HEK293 (cell line): ENCODE data around the gene LAMA5.
A peak's percentile ranks its signal among the peaks of the same experiment; 100 is the strongest.

Source experiments
- CTCF ChIA-PET: fragments of 350-600 bp; formaldehyde crosslinking; extraction: SDS; loops from one replicate; lab custom pipeline; 2021; ENCODE audit warnings: antibody characterized with exemption; lab: Yijun Ruan, JAX
- POLR2A ChIA-PET: fragments of 300-600 bp; formaldehyde crosslinking; extraction: SDS; loops from one replicate; lab custom pipeline; 2020; ENCODE audit warnings: antibody characterized with exemption, inconsistent platforms; lab: Yijun Ruan, JAX
- H3K27ac ChIP-seq: fragments of 200-500 bp; sonication (Bioruptor generic); 2 replicates; pipeline ENCODE4 v1.5.1; 2014; ENCODE audit warnings: low read depth, low read length, control low read depth, inconsistent platforms; ENCODE audit errors: extremely low read depth
- H3K36me3 ChIP-seq, 2 experiments: fragments of 200-500 bp in 1 of 2; sonication (Bioruptor generic) in 1 of 2; 1 replicate in 1 of 2; 2 replicates in 1 of 2; pipeline ENCODE4 v1.5.1; 2014 to 2017; ENCODE audit warnings: inconsistent platforms in 2 of 2, low read length in 2 of 2; ENCODE audit not compliant: control insufficient read depth in 2 of 2, insufficient read depth in 1 of 2
- H3K4me1 ChIP-seq: fragments of 200-500 bp; sonication (Bioruptor generic); 2 replicates; pipeline ENCODE4 v1.5.1; 2014; ENCODE audit warnings: mild to moderate bottlenecking, low read length, inconsistent platforms; ENCODE audit not compliant: control insufficient read depth, insufficient read depth
- H3K4me3 ChIP-seq: 2 replicates; pipeline ENCODE4 v1.5.1; 2011; ENCODE audit warnings: low read depth, mild to moderate bottlenecking, control low read depth, low read length, moderate library complexity
- H3K9me3 ChIP-seq: fragments of 200-500 bp; sonication (Bioruptor generic); 2 replicates; pipeline ENCODE4 v1.5.1; 2014; ENCODE audit warnings: low read depth, low read length, inconsistent platforms; ENCODE audit not compliant: control insufficient read depth, insufficient read depth
- EGR2 ChIP-seq: fragments of 450-650 bp; formaldehyde crosslinking; IDR thresholded peaks from 2 replicates; pipeline ENCODE4 v1.5.1; 2016; ENCODE audit warnings: low read depth, missing biosample characterization, missing genetic modification characterization
- GLIS1 ChIP-seq: fragments of 450-650 bp; formaldehyde crosslinking; IDR thresholded peaks from 2 replicates; pipeline ENCODE4 v1.5.1; 2016; ENCODE audit warnings: missing biosample characterization, missing genetic modification characterization
- GLIS2 ChIP-seq: fragments of 450-650 bp; formaldehyde crosslinking; IDR thresholded peaks from 2 replicates; pipeline ENCODE4 v1.5.1; 2016; ENCODE audit warnings: missing biosample characterization, missing genetic modification characterization
- IKZF3 ChIP-seq: fragments of 450-650 bp; IDR thresholded peaks from 2 replicates; pipeline ENCODE4 v1.5.0; 2018; ENCODE audit warnings: missing biosample characterization, mild to moderate bottlenecking, missing genetic modification characterization, moderate library complexity
- KLF1 ChIP-seq: fragments of 450-650 bp; formaldehyde crosslinking; IDR thresholded peaks from 2 replicates; pipeline ENCODE4 v1.5.1; 2016; ENCODE audit warnings: missing biosample characterization, missing genetic modification characterization
- OSR2 ChIP-seq: fragments of 450-650 bp; formaldehyde crosslinking; IDR thresholded peaks from 2 replicates; pipeline ENCODE4 v1.5.1; 2016; ENCODE audit warnings: missing biosample characterization, missing genetic modification characterization
- YY2 ChIP-seq: fragments of 450-650 bp; formaldehyde crosslinking; IDR thresholded peaks from 2 replicates; pipeline ENCODE4 v1.5.1; 2016; ENCODE audit warnings: missing biosample characterization, missing genetic modification characterization
- ZBTB20 ChIP-seq: fragments of 450-650 bp; formaldehyde crosslinking; IDR thresholded peaks from 2 replicates; pipeline ENCODE4 v1.5.1; 2016; ENCODE audit warnings: missing biosample characterization, missing genetic modification characterization
- ZBTB48 ChIP-seq: fragments of 450-650 bp; formaldehyde crosslinking; IDR thresholded peaks from 2 replicates; pipeline ENCODE4 v1.5.1; 2016; ENCODE audit warnings: missing biosample characterization, missing genetic modification characterization
- ZBTB7A ChIP-seq: fragments of 450-650 bp; formaldehyde crosslinking; IDR thresholded peaks from 2 replicates; pipeline ENCODE4 v1.5.1; 2016; ENCODE audit warnings: low read depth, missing biosample characterization, missing genetic modification characterization
- ZBTB8A ChIP-seq: fragments of 450-650 bp; formaldehyde crosslinking; IDR thresholded peaks from 2 replicates; pipeline ENCODE4 v1.5.1; 2016; ENCODE audit warnings: missing biosample characterization, missing genetic modification characterization
- ZFHX2 ChIP-seq: fragments of 450-650 bp; formaldehyde crosslinking; conservative IDR thresholded peaks from 2 replicates; pipeline ENCODE4 v1.5.1; 2016; ENCODE audit warnings: missing biosample characterization, missing genetic modification characterization
- ZFP41 ChIP-seq: fragments of 450-650 bp; formaldehyde crosslinking; IDR thresholded peaks from 2 replicates; pipeline ENCODE4 v1.5.1; 2016; ENCODE audit warnings: missing biosample characterization, missing genetic modification characterization, borderline replicate concordance
- ZIC2 ChIP-seq: fragments of 450-650 bp; formaldehyde crosslinking; IDR thresholded peaks from 2 replicates; pipeline ENCODE4 v1.5.1; 2016; ENCODE audit warnings: missing biosample characterization, missing genetic modification characterization
- ZNF10 ChIP-seq: fragments of 450-650 bp; formaldehyde crosslinking; IDR thresholded peaks from 2 replicates; pipeline ENCODE4 v1.5.1; 2017; ENCODE audit warnings: missing biosample characterization, missing genetic modification characterization
- ZNF214 ChIP-seq: fragments of 450-650 bp; formaldehyde crosslinking; IDR thresholded peaks from 2 replicates; pipeline ENCODE4 v1.5.1; 2017; ENCODE audit warnings: missing biosample characterization, mild to moderate bottlenecking, missing genetic modification characterization, borderline replicate concordance
- ZNF341 ChIP-seq: fragments of 450-650 bp; formaldehyde crosslinking; IDR thresholded peaks from 2 replicates; pipeline ENCODE4; 2016; ENCODE audit warnings: low read depth, missing biosample characterization, missing genetic modification characterization
- ZNF366 ChIP-seq: fragments of 450-650 bp; formaldehyde crosslinking; conservative IDR thresholded peaks from 2 replicates; pipeline ENCODE4 v1.5.1; 2016; ENCODE audit warnings: missing biosample characterization, missing genetic modification characterization
- ZNF391 ChIP-seq: fragments of 450-650 bp; formaldehyde crosslinking; IDR thresholded peaks from 2 replicates; pipeline ENCODE4 v1.5.1; 2016; ENCODE audit warnings: low read depth, missing biosample characterization, missing genetic modification characterization, borderline replicate concordance
- ZNF394 ChIP-seq: fragments of 450-650 bp; formaldehyde crosslinking; IDR thresholded peaks from 2 replicates; pipeline ENCODE4 v1.5.1; 2016; ENCODE audit warnings: missing biosample characterization, missing genetic modification characterization, mild to moderate bottlenecking, moderate library complexity, borderline replicate concordance
- ZNF423 ChIP-seq: fragments of 450-650 bp; formaldehyde crosslinking; IDR thresholded peaks from 2 replicates; pipeline ENCODE4 v1.5.1; 2016; ENCODE audit warnings: missing biosample characterization, missing genetic modification characterization
- ZNF521 ChIP-seq: fragments of 450-650 bp; formaldehyde crosslinking; IDR thresholded peaks from 2 replicates; pipeline ENCODE4 v1.5.1; 2017; ENCODE audit warnings: missing biosample characterization, mild to moderate bottlenecking, missing genetic modification characterization
- ZNF544 ChIP-seq: fragments of 450-650 bp; formaldehyde crosslinking; IDR thresholded peaks from 2 replicates; pipeline ENCODE4 v1.5.0; 2017; ENCODE audit warnings: missing biosample characterization, missing genetic modification characterization
- ZNF561 ChIP-seq: fragments of 450-650 bp; IDR thresholded peaks from 2 replicates; pipeline ENCODE4 v1.5.1; 2018; ENCODE audit warnings: missing biosample characterization, missing genetic modification characterization, borderline replicate concordance
- ZNF571 ChIP-seq: fragments of 450-650 bp; formaldehyde crosslinking; IDR thresholded peaks from 2 replicates; pipeline ENCODE4 v1.5.0; 2017; ENCODE audit warnings: missing biosample characterization, missing genetic modification characterization
- ZNF600 ChIP-seq: fragments of 450-650 bp; formaldehyde crosslinking; IDR thresholded peaks from 2 replicates; pipeline ENCODE4 v1.5.1; 2016; ENCODE audit warnings: missing biosample characterization, missing genetic modification characterization
- ZNF670 ChIP-seq: fragments of 450-650 bp; formaldehyde crosslinking; IDR thresholded peaks from 2 replicates; pipeline ENCODE4 v1.5.1; 2016; ENCODE audit warnings: missing biosample characterization, missing genetic modification characterization, low read depth
- ZNF707 ChIP-seq: fragments of 450-650 bp; formaldehyde crosslinking; IDR thresholded peaks from 2 replicates; pipeline ENCODE4 v1.5.1; 2016; ENCODE audit warnings: missing biosample characterization, missing genetic modification characterization
- ZNF76 ChIP-seq: fragments of 450-650 bp; formaldehyde crosslinking; IDR thresholded peaks from 2 replicates; pipeline ENCODE4; 2016; ENCODE audit warnings: low read depth, missing biosample characterization, missing genetic modification characterization, borderline replicate concordance
- TF ChIP-seq, protein P1 (sequence below): fragments of 450-650 bp; formaldehyde crosslinking; IDR thresholded peaks from 2 replicates; pipeline ENCODE4 v1.5.1; 2017; ENCODE audit warnings: missing biosample characterization, missing genetic modification characterization
- TF ChIP-seq, protein P2 (sequence below): fragments of 450-650 bp; formaldehyde crosslinking; IDR thresholded peaks from 2 replicates; pipeline ENCODE4 v1.5.1; 2016; ENCODE audit warnings: missing biosample characterization, missing genetic modification characterization
- TF ChIP-seq, protein P3 (sequence below): fragments of 450-650 bp; formaldehyde crosslinking; IDR thresholded peaks from 2 replicates; pipeline ENCODE4 v1.5.1; 2016; ENCODE audit warnings: missing biosample characterization, missing genetic modification characterization
- TF ChIP-seq, protein P4 (sequence below): fragments of 450-650 bp; formaldehyde crosslinking; IDR thresholded peaks from 2 replicates; pipeline ENCODE4 v1.5.1; 2016; ENCODE audit warnings: missing biosample characterization, missing genetic modification characterization

LAMA5 gene

DNA sequence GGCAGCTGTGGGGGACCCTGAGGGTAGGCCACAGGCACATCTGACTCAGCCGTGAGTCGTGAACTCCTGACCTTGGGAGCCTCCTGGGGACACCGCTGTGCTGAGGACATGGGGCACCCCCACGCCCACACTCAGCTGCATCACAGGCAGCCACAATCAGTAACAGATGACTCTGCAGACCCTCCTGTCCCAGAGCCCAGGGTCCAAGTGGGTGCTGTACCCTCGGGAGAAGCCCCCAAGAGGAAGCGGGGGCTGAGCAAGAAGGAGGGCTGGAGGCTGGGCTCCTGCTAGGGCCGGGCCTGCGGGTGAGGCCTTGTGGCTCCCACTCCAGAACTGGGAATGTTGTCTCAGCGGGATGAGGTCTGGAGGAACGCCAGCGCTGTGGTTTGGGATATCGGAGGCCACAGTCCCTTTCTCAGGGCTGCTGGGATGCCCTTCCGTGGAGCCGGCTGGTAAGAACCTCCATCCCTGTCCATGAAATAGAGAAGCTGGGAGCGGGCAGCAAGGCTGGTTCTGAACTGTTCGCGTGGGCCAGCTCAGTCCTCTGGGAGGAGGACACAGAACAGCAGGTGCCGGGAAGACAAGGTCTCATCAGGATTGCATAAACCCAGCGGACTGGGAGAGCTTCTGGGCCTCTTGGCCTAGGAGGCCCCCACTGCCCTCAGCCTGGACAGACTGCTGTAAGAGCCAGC, 3.1 kb upstream of the LAMA5 start:
- ChIA-PET POLR2A (interaction anchor here (3.6 kb wide), 1 partner anchor 12 kb away, joined by 14 read pairs; no protein-coding TSS in a partner anchor), CTCF (interaction anchor here (0.6 to 4.6 kb wide), 3 partner anchors 10 to 68 kb away, joined by 3 to 25 read pairs (median 4); no protein-coding TSS in a partner anchor)
- no peaks in the 10 kb centered on the region for H3K36me3 ChIP-seq
- H3K9me3 ChIP-seq: no peaks in the 10 kb centered on the region
- H3K4me3 ChIP-seq: no peak overlapping the region
- H3K4me1 ChIP-seq: peaks cover 33% of the 10 kb centered on the region
- peak overlapping the region; percentile 57; the same call in 1 of the 2 replicates for H3K27ac ChIP-seq
- TF ChIP-seq ZBTB20 (tag by site-specific recombination): peak; percentile 20; the same call in 1 of the 2 replicates
- TF ChIP-seq EGR2: peak; percentile 82
- TF ChIP-seq ZFP41 (tag by site-specific recombination): no peak
- peak; percentile 77 for TF ChIP-seq ZNF341
- TF ChIP-seq GLIS2 (tag by site-specific recombination): peak; percentile 88
- TF ChIP-seq KLF1 (tag by site-specific recombination): peak; percentile 54
- TF ChIP-seq OSR2 (tag by site-specific recombination): 0 out of 2 replicates have a peak, but pooled peaks have one; percentile 25
- no peak for TF ChIP-seq ZNF670
- TF ChIP-seq GLIS1: peak; percentile 96
- TF ChIP-seq ZNF394 (tag by site-specific recombination): peak; percentile 32; the same call in 1 of the 2 replicates
- TF ChIP-seq YY2 (tag by site-specific recombination): no peak
- TF ChIP-seq ZNF571 (tag by site-specific recombination): no peak
- TF ChIP-seq ZFHX2: peak; percentile 85
- TF ChIP-seq ZNF544 (tag by site-specific recombination): no peak
- TF ChIP-seq ZBTB8A (tag by site-specific recombination): peak; percentile 44
- TF ChIP-seq ZNF521 (tag by site-specific recombination): no peak
- peak; percentile 18; the same call in 1 of the 2 replicates for TF ChIP-seq ZNF423
- TF ChIP-seq, protein P1, sequence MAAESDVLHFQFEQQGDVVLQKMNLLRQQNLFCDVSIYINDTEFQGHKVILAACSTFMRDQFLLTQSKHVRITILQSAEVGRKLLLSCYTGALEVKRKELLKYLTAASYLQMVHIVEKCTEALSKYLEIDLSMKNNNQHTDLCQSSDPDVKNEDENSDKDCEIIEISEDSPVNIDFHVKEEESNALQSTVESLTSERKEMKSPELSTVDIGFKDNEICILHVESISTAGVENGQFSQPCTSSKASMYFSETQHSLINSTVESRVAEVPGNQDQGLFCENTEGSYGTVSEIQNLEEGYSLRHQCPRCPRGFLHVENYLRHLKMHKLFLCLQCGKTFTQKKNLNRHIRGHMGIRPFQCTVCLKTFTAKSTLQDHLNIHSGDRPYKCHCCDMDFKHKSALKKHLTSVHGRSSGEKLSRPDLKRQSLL: peak; percentile 64; the same call in 1 of the 2 replicates
- peak; percentile 77 for TF ChIP-seq ZNF76
- peak; percentile 91 for TF ChIP-seq ZIC2
- TF ChIP-seq ZNF214 (tag by site-specific recombination): no peak
- peak; percentile 34; the same call in 1 of the 2 replicates for TF ChIP-seq ZNF561 (tag by site-specific recombination)
- TF ChIP-seq ZNF10 (tag by site-specific recombination): peak; percentile 91
- TF ChIP-seq, protein P2, sequence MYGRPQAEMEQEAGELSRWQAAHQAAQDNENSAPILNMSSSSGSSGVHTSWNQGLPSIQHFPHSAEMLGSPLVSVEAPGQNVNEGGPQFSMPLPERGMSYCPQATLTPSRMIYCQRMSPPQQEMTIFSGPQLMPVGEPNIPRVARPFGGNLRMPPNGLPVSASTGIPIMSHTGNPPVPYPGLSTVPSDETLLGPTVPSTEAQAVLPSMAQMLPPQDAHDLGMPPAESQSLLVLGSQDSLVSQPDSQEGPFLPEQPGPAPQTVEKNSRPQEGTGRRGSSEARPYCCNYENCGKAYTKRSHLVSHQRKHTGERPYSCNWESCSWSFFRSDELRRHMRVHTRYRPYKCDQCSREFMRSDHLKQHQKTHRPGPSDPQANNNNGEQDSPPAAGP (tag by site-specific recombination): peak; percentile 94
- TF ChIP-seq ZBTB48: peak; percentile 9; the same call in 1 of the 2 replicates
- TF ChIP-seq, protein P3, sequence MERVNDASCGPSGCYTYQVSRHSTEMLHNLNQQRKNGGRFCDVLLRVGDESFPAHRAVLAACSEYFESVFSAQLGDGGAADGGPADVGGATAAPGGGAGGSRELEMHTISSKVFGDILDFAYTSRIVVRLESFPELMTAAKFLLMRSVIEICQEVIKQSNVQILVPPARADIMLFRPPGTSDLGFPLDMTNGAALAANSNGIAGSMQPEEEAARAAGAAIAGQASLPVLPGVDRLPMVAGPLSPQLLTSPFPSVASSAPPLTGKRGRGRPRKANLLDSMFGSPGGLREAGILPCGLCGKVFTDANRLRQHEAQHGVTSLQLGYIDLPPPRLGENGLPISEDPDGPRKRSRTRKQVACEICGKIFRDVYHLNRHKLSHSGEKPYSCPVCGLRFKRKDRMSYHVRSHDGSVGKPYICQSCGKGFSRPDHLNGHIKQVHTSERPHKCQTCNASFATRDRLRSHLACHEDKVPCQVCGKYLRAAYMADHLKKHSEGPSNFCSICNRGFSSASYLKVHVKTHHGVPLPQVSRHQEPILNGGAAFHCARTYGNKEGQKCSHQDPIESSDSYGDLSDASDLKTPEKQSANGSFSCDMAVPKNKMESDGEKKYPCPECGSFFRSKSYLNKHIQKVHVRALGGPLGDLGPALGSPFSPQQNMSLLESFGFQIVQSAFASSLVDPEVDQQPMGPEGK: peak; percentile 93
- peak; percentile 16; the same call in 1 of the 2 replicates for TF ChIP-seq IKZF3
- peak; percentile 37; the same call in 1 of the 2 replicates for TF ChIP-seq ZNF366
- TF ChIP-seq ZNF391 (tag by site-specific recombination): 0 out of 2 replicates have a peak, but pooled peaks have one; percentile 19
- no peak for TF ChIP-seq ZNF707 (tag by site-specific recombination)
- TF ChIP-seq ZNF600 (tag by site-specific recombination): peak; percentile 94
- TF ChIP-seq ZBTB7A (tag by site-specific recombination): 0 out of 2 replicates have a peak, but pooled peaks have one; percentile 28
- TF ChIP-seq, protein P4, sequence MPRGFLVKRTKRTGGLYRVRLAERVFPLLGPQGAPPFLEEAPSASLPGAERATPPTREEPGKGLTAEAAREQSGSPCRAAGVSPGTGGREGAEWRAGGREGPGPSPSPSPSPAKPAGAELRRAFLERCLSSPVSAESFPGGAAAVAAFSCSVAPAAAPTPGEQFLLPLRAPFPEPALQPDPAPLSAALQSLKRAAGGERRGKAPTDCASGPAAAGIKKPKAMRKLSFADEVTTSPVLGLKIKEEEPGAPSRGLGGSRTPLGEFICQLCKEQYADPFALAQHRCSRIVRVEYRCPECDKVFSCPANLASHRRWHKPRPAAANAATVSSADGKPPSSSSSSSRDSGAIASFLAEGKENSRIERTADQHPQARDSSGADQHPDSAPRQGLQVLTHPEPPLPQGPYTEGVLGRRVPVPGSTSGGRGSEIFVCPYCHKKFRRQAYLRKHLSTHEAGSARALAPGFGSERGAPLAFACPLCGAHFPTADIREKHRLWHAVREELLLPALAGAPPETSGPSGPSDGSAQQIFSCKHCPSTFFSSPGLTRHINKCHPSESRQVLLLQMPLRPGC (tag by site-specific recombination): 0 out of 2 replicates have a peak, but pooled peaks have one; percentile 8
